H1 (cell line): ENCODE measurements around the gene CFAP92. TPM values are rescaled to one million over a fixed set of nuclear protein-coding genes. Genes with fewer than 3 reads are reported as not detected.

Experiments used
- CTCF ChIA-PET: fragments of 300-600 bp; sonication (Branson Sonifier 250); formaldehyde crosslinking; loops from one replicate; lab custom pipeline; 2021; ENCODE audit not compliant: partially characterized antibody; lab: Charles Lee
- POLR2A ChIA-PET: fragments of 300-600 bp; sonication (Branson Sonifier 250); formaldehyde crosslinking; loops from one replicate; lab custom pipeline; 2021; ENCODE audit warnings: inconsistent platforms; ENCODE audit not compliant: partially characterized antibody; lab: Charles Lee
- DNase-seq, 2 experiments: peaks; one replicate each; pipeline versions ENCODE4 v3.0.0 to v3.0.0-alpha.2; 2010 to 2022; ENCODE audit warnings: low spot score in 2 of 2, low read depth in 1 of 2, mixed read lengths in 1 of 2
- FAIRE-seq: peaks from 2 replicates; lab custom pipeline; 2011; peaks lifted over from hg19 to GRCh38; lab: Jason Lieb, UNC
- H2AFZ ChIP-seq: 2 replicates; pipeline ENCODE4 v1.8.1; 2012; ENCODE audit warnings: low read length, inconsistent platforms
- H2AK5ac ChIP-seq: 2 replicates; pipeline ENCODE4 v1.6.1; 2013; ENCODE audit warnings: low read depth, low read length
- H2BK120ac ChIP-seq: replicated peaks from 2 replicates; pipeline ENCODE3; 2013; ENCODE audit warnings: low read depth, low read length, inconsistent platforms
- H2BK12ac ChIP-seq: 2 replicates; pipeline ENCODE4 v1.6.1; 2013; ENCODE audit warnings: low read depth, low read length
- H2BK15ac ChIP-seq: 2 replicates; pipeline ENCODE4 v1.6.1; 2013; ENCODE audit warnings: low read length
- H2BK20ac ChIP-seq: 2 replicates; pipeline ENCODE4 v1.6.1; 2013; ENCODE audit warnings: low read length
- H2BK5ac ChIP-seq: 2 replicates; pipeline ENCODE4 v1.6.1; 2013; ENCODE audit warnings: low read depth, low read length
- H3K14ac ChIP-seq: 2 replicates; pipeline ENCODE4 v1.6.1; 2013; ENCODE audit warnings: inconsistent platforms; ENCODE audit not compliant: insufficient read length
- H3K18ac ChIP-seq: 2 replicates; pipeline ENCODE4 v1.6.1; 2013; ENCODE audit warnings: low read length; ENCODE audit errors: extremely low read depth
- H3K23ac ChIP-seq: 2 replicates; pipeline ENCODE4 v1.6.1; 2013; ENCODE audit warnings: inconsistent platforms; ENCODE audit not compliant: insufficient read length
- H3K23me2 ChIP-seq: 2 replicates; pipeline ENCODE4 v1.6.1; 2013; ENCODE audit warnings: low read depth, low read length
- H3K27ac ChIP-seq: 2 replicates; pipeline ENCODE4 v1.6.1; 2011; ENCODE audit warnings: low read depth, low read length, inconsistent platforms
- H3K27me3 ChIP-seq, 4 experiments: replicated peaks in 1 of 4; 1 replicate in 1 of 4; 2 replicates in 3 of 4; pipeline versions ENCODE4 v1.6.1 to v1.8.1; 2011 to 2013; ENCODE audit warnings: low read length in 3 of 4, mild to moderate bottlenecking in 3 of 4, inconsistent platforms in 2 of 4, mixed read lengths in 2 of 4, moderate library complexity in 1 of 4; ENCODE audit not compliant: control insufficient read depth in 3 of 4, insufficient read depth in 3 of 4; ENCODE audit errors: extremely low read depth in 1 of 4
- H3K36me3 ChIP-seq, 4 experiments: 2 replicates each; pipeline versions ENCODE4 v1.6.1 to v1.8.1; 2011 to 2013; ENCODE audit warnings: mild to moderate bottlenecking in 4 of 4, low read length in 3 of 4, moderate library complexity in 2 of 4, control low read depth in 1 of 4, inconsistent platforms in 1 of 4; ENCODE audit not compliant: insufficient read depth in 4 of 4, control insufficient read depth in 2 of 4
- H3K4ac ChIP-seq: replicated peaks from 2 replicates; pipeline ENCODE3; 2013; ENCODE audit warnings: low read length, low read depth, mixed read lengths, inconsistent platforms; ENCODE audit not compliant: insufficient read length
- H3K4me1 ChIP-seq, 4 experiments: replicated peaks in 1 of 4; 1 replicate in 1 of 4; 2 replicates in 3 of 4; pipeline versions ENCODE4 v1.6.1 to v1.8.1; 2011 to 2013; ENCODE audit warnings: low read length in 3 of 4, inconsistent platforms in 2 of 4, mixed read lengths in 1 of 4; ENCODE audit not compliant: insufficient read depth in 4 of 4, control insufficient read depth in 3 of 4
- H3K4me2 ChIP-seq, 2 experiments: 2 replicates each; pipeline versions ENCODE4 v1.6.1 to v1.8.1; 2011 to 2013; ENCODE audit warnings: low read depth in 2 of 2, low read length in 2 of 2, control low read depth in 1 of 2, inconsistent platforms in 1 of 2, mild to moderate bottlenecking in 1 of 2; ENCODE audit not compliant: insufficient read depth in 1 of 2
- H3K4me3 ChIP-seq, 4 experiments: fragments of 200-600, 300-600 bp in 1 of 4; sonication (generic), shearing (Covaris generic), sonication (Bioruptor Twin) in 1 of 4; 2 replicates each; pipeline versions ENCODE4 v1.5.1 to v1.8.1; 2011 to 2016; ENCODE audit warnings: low read length in 4 of 4, low read depth in 3 of 4, control low read depth in 2 of 4, inconsistent platforms in 2 of 4, mild to moderate bottlenecking in 2 of 4, mixed read lengths in 1 of 4, moderate library complexity in 1 of 4; ENCODE audit not compliant: insufficient read depth in 2 of 4; ENCODE audit errors: extremely low read depth in 1 of 4
- H3K56ac ChIP-seq: replicated peaks from 2 replicates; pipeline ENCODE3; 2013; ENCODE audit warnings: low read depth, mild to moderate bottlenecking, mixed read lengths, low read length, inconsistent platforms; ENCODE audit not compliant: insufficient read length
- H3K79me1 ChIP-seq: 2 replicates; pipeline ENCODE4 v1.6.1; 2013; ENCODE audit warnings: low read depth, low read length, control low read depth
- H3K79me2 ChIP-seq, 2 experiments: 2 replicates each; pipeline versions ENCODE4 v1.6.1 to v1.8.1; 2012 to 2013; ENCODE audit warnings: low read length in 2 of 2, mild to moderate bottlenecking in 2 of 2, inconsistent platforms in 1 of 2; ENCODE audit not compliant: insufficient read depth in 2 of 2, control insufficient read depth in 1 of 2
- H3K9ac ChIP-seq, 4 experiments: replicated peaks in 1 of 4; 1 replicate in 1 of 4; 2 replicates in 3 of 4; pipeline versions ENCODE4 v1.6.1 to v1.8.1; 2011 to 2013; ENCODE audit warnings: low read depth in 3 of 4, low read length in 3 of 4, control low read depth in 2 of 4, mild to moderate bottlenecking in 2 of 4, moderate library complexity in 2 of 4, inconsistent platforms in 1 of 4; ENCODE audit errors: extremely low read depth in 1 of 4
- H3K9me3 ChIP-seq, 2 experiments: 2 replicates each; pipeline versions ENCODE4 v1.6.1 to v1.8.1; 2012 to 2013; ENCODE audit warnings: mild to moderate bottlenecking in 2 of 2, moderate library complexity in 2 of 2, control low read depth in 1 of 2, inconsistent platforms in 1 of 2, low read depth in 1 of 2, low read length in 1 of 2, mixed read lengths in 1 of 2; ENCODE audit not compliant: insufficient read depth in 2 of 2
- H4K20me1 ChIP-seq, 2 experiments: replicated peaks in 1 of 2; 2 replicates each; pipeline versions ENCODE3 to v1.8.1; 2011 to 2013; ENCODE audit warnings: inconsistent platforms in 2 of 2, low read length in 2 of 2, mild to moderate bottlenecking in 1 of 2; ENCODE audit not compliant: insufficient read depth in 2 of 2, control insufficient read depth in 1 of 2
- H4K5ac ChIP-seq: 2 replicates; pipeline ENCODE4 v1.6.1; 2013; ENCODE audit warnings: low read length, low read depth, mixed read lengths, inconsistent platforms; ENCODE audit not compliant: insufficient read length
- H4K8ac ChIP-seq: 2 replicates; pipeline ENCODE4 v1.8.0; 2013; ENCODE audit warnings: mild to moderate bottlenecking, moderate library complexity, low read length, inconsistent platforms; ENCODE audit not compliant: insufficient read depth; ENCODE audit errors: extremely low read depth
- H4K91ac ChIP-seq: replicated peaks from 2 replicates; pipeline ENCODE3; 2013; ENCODE audit warnings: low read length, mixed read lengths, inconsistent platforms; ENCODE audit not compliant: insufficient read length
- CHD1 ChIP-seq: IDR thresholded peaks from 2 replicates; pipeline ENCODE4 v1.6.1; 2012; ENCODE audit warnings: low read depth, low read length, improper control_type of control experiment
- EZH2 ChIP-seq: fragments of 200-600 bp; sonication (generic); IDR thresholded peaks from 2 replicates; pipeline ENCODE4 v1.7.1; 2012; ENCODE audit warnings: low read depth, mild to moderate bottlenecking, moderate library complexity, low read length, inconsistent platforms; ENCODE audit not compliant: severe bottlenecking
- JUND ChIP-seq: IDR thresholded peaks from 2 replicates; pipeline ENCODE4 v1.6.1; 2011; ENCODE audit warnings: mild to moderate bottlenecking, improper control_type of control experiment, low read length
- RBBP5 ChIP-seq: IDR thresholded peaks from 2 replicates; pipeline ENCODE4 v1.7.1; 2012; ENCODE audit warnings: low read depth, mild to moderate bottlenecking, inconsistent platforms, low read length, moderate library complexity, borderline replicate concordance
- RXRA ChIP-seq: IDR thresholded peaks from 2 replicates; pipeline ENCODE4 v1.6.1; 2011; ENCODE audit warnings: low read depth, mild to moderate bottlenecking, low read length, moderate library complexity; ENCODE audit not compliant: insufficient read depth
- SP2 ChIP-seq: IDR thresholded peaks from 2 replicates; pipeline ENCODE4 v1.6.1; 2012; ENCODE audit warnings: mild to moderate bottlenecking, low read length, inconsistent platforms
- SRF ChIP-seq: IDR thresholded peaks from 2 replicates; pipeline ENCODE4 v1.6.1; 2011; ENCODE audit warnings: mild to moderate bottlenecking, low read depth, low read length, moderate library complexity
- SUZ12 ChIP-seq: fragments of 200-600 bp; sonication (generic); IDR thresholded peaks from 2 replicates; pipeline ENCODE4 v1.6.1; 2012; ENCODE audit warnings: mild to moderate bottlenecking, inconsistent platforms, low read length, moderate library complexity, mixed read lengths
- TAF1 ChIP-seq: IDR thresholded peaks from 2 replicates; pipeline ENCODE4 v1.6.1; 2011; ENCODE audit warnings: mild to moderate bottlenecking, low read depth, low read length
- YY1 ChIP-seq: IDR thresholded peaks from 2 replicates; pipeline ENCODE4 v1.6.1; 2011; ENCODE audit warnings: low read depth, mild to moderate bottlenecking, low read length
- ZNF274 ChIP-seq: IDR thresholded peaks from 2 replicates; pipeline ENCODE4 v1.7.0; 2012; ENCODE audit warnings: low read length, borderline replicate concordance; ENCODE audit errors: extremely low read depth
- WGBS, 2 experiments: shearing (Covaris generic) in 1 of 2; methylation state at CpG; one replicate each; pipeline versions ENCODE4 v1.1.6 to v1.1.7; 2013 to 2015; ENCODE audit warnings: low lambda C conversion rate in 2 of 2, mixed read lengths in 2 of 2, inconsistent platforms in 1 of 2, low coverage in 1 of 2, missing lambda C conversion rate in 1 of 2; ENCODE audit not compliant: insufficient replicate concordance in 2 of 2, insufficient coverage in 1 of 2, insufficient read length in 1 of 2; ENCODE audit errors: extremely low coverage in 1 of 2, missing lambda C conversion rate in 1 of 2; 5-methylcytosine and 5-hydroxymethylcytosine counted together
- polyA plus RNA-seq, 7 experiments: library from polyadenylated mRNA; depleted of rRNA in 3 of 7; stranded (reverse) in 5 of 7; unstranded in 2 of 7; fragments of >200 nt in 5 of 7; fragments of 200-250 nt in 2 of 7; gene quantifications; 1 replicate in 5 of 7; 2 replicates in 1 of 7; 4 replicates in 1 of 7; pipeline versions ENCODE4 v1.2.1 to v1.2.3, GENCODE V29; 2011 to 2013; ENCODE audit warnings: missing spikeins in 2 of 7, mixed read lengths in 2 of 7
- total RNA-seq: library from RNA; stranded (reverse); fragmentation: NEBNext Ultra II Directional; extraction: Animal tissue kit (Norgen Biotek cat#: 25700); gene quantifications from 2 replicates; pipeline ENCODE4 v1.2.1, GENCODE V29; 2021

The CFAP92 gene
- total and polyA plus RNA-seq, 2 of the 8 experiments (the other 6 are each of a cell fraction or from before 2014, with no cell fraction given) = 0.77 to 2.0 TPM

- Histone ChIP-seq H4K91ac (no peak overlapping the region), H3K79me2 (peaks cover 0 to under 1% of the 10 kb centered on the region in 2 experiments; a peak in 1 of 4 replicates), H4K8ac (no peak overlapping the region), H3K4me2 (no peak overlapping the region), H3K79me1 (no peaks in the 10 kb centered on the region), H2BK12ac (no peak overlapping the region), H3K18ac (no peak overlapping the region), H4K20me1 (peaks cover 0 to 2% of the 10 kb centered on the region in 2 experiments), H3K23me2 (no peaks in the 10 kb centered on the region), H3K9ac (no peak overlapping the region), H2BK5ac (no peak overlapping the region), H2BK120ac (no peak overlapping the region), H3K4ac (no peak overlapping the region), H3K27me3 (no peaks in the 10 kb centered on the region), H3K9me3 (no peaks in the 10 kb centered on the region), H3K23ac (no peak overlapping the region), H3K4me1 (no peaks in the 10 kb centered on the region), H2AK5ac (no peak overlapping the region), H3K4me3 (no peak overlapping the region), H2BK20ac (no peak overlapping the region), H2BK15ac (no peak overlapping the region), H3K27ac (no peak overlapping the region), H3K56ac (no peak overlapping the region), H4K5ac (no peak overlapping the region), H2AFZ (no peak overlapping the region), H3K14ac (no peak overlapping the region), H3K36me3 (peaks cover 3 to 31% (median 10%) of the 10 kb centered on the region in 4 experiments; a peak in 6 of 8 replicates)
- no peak for FAIRE-seq
- ChIA-PET POLR2A (interaction anchor here (0.6 to 3.5 kb wide), 2 partner anchors 10 to 11 kb away, joined by 3 to 23 read pairs; partner anchors contain the start of gene ACAD9), CTCF (interaction anchor here (0.8 to 1.1 kb wide), 3 partner anchors 13 to 197 kb away, joined by 3 to 5 read pairs (median 3); no protein-coding TSS in a partner anchor)
- TF ChIP-seq JUND (no peak), YY1 (no peak), SUZ12 (no peak), ZNF274 (no peak), EZH2 (no peak), SRF (no peak), RBBP5 (no peak), SP2 (no peak), CHD1 (no peak), TAF1 (no peak), RXRA (no peak)
- no peak for DNase-seq
- WGBS, 2 experiments = 87% methylated on average over 7 of the region's 7 CpGs; no CpG with 5 or more reads in 1 of the 2 experiments
Measured at GRCh38 chr3:128889139-128889894, 104.6 kb downstream of the CFAP92 start.
